ENCODE data around the gene DZIP3. TPM values are rescaled to one million over a fixed set of nuclear protein-coding genes. Genes with fewer than 3 reads are reported as not detected.
"Not testable (repeated sequence)": the region's sequence is repeated elsewhere in the genome, so short reads cannot be mapped to it uniquely, and the experiment has no call there.

Gene DZIP3
- total RNA-seq, 1 donor from 2014 or later, result 6.6 TPM

DNA sequence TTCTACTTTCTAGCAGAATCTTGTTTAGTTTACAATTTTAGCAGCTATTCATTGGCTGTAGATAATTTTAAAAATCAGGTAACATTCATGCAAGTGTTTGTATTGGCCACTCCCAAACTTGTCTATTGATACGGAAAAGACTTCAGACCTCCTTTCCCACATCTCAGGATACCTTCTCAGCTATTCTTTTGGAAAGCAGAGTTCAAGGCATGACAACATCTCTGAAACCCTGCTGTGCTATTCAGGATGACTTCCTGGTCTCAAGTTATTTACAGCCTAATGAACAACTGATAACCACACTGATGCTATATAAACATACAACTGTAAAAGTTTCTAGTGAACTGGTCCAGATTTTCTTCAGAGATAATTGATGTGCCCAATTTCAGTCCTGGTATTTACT, 55.8 kb downstream of the DZIP3 start:
- Histone ChIP-seq H3K27me3 (ENCODE audit: control insufficient read depth, insufficient read depth, low read length) (no peaks in the 10 kb centered on the region), H3K4me3 (ENCODE audit: low read depth, low read length) (no peak overlapping the region), H3K36me3 (ENCODE audit: control insufficient read depth, insufficient read depth, low read length) (no peaks in the 10 kb centered on the region)
- DNase-seq (ENCODE audit: low read depth), result no peak
- TF ChIP-seq, protein P1, sequence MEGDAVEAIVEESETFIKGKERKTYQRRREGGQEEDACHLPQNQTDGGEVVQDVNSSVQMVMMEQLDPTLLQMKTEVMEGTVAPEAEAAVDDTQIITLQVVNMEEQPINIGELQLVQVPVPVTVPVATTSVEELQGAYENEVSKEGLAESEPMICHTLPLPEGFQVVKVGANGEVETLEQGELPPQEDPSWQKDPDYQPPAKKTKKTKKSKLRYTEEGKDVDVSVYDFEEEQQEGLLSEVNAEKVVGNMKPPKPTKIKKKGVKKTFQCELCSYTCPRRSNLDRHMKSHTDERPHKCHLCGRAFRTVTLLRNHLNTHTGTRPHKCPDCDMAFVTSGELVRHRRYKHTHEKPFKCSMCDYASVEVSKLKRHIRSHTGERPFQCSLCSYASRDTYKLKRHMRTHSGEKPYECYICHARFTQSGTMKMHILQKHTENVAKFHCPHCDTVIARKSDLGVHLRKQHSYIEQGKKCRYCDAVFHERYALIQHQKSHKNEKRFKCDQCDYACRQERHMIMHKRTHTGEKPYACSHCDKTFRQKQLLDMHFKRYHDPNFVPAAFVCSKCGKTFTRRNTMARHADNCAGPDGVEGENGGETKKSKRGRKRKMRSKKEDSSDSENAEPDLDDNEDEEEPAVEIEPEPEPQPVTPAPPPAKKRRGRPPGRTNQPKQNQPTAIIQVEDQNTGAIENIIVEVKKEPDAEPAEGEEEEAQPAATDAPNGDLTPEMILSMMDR (IDR thresholded peaks at IDR 0.05; ENCODE audit: insufficient read depth, low read length, poor library complexity, severe bottlenecking), result no peak

DNA sequence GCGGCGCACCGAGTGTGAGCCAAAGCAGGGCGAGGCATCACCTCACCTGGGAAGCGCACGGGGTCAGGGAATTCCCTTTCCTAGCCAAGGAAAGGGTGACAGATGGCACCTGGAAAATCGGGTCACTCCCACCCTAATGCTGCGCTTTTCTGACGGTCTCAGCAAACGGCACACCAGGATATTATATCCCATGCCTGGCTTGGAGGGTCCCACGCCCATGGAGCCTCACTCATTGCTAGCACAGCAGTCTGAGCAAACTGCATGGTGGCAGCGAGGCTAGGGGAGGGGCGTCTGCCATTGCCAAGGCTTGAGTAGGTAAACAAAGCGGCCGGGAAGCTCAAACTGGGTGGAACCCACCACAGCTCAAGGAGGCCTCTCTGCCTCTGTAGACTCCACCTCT, 66.1 kb downstream of the DZIP3 start:
- not testable (repeated sequence) for H3K27me3 ChIP-seq (ENCODE audit: control insufficient read depth, insufficient read depth, low read length); H3K4me3 ChIP-seq (ENCODE audit: low read depth, low read length); DNase-seq (ENCODE audit: low read depth); H3K36me3 ChIP-seq (ENCODE audit: control insufficient read depth, insufficient read depth, low read length)

- Histone ChIP-seq H3K4me3 (ENCODE audit: low read depth, low read length) (no peak overlapping the region), H3K27me3 (ENCODE audit: control insufficient read depth, insufficient read depth, low read length) (no peaks in the 10 kb centered on the region), H3K36me3 (ENCODE audit: control insufficient read depth, insufficient read depth, low read length) (no peaks in the 10 kb centered on the region)
- TF ChIP-seq, protein P1 (IDR thresholded peaks at IDR 0.05; ENCODE audit: insufficient read depth, low read length, poor library complexity, severe bottlenecking), result no peak
- DNase-seq (ENCODE audit: low read depth), result no peak
These were observed 72.2 kb downstream of the DZIP3 start for GRCh38 chr3:108661699-108662098.

DNA sequence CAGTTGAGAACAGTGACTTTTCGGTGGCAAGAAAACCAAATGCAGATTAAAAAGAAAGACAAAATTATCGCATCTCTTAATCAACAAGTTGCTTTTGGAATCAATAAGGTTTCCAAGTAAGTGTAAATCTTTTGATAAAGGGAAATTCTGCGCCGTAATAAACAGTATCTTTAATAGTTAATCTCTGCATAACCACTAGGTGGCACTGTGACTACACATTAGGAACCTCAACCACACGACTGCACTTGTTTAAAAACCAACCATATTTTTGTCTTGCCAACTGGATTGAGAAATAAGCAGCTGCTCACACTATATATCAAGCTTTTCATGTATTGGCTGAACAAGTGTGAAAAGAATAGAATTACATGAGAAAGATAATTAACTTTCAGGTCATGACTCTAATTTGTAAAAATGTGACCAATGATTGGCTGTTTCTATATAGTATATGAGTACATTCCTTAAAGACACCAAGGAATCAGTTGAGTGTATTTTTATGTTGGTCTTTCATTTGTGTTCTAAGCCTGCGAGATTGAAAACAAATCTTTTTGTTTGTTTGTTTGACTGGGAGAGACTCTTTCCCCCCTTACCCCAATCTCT, 72.7 kb downstream of the DZIP3 start:
- no peak overlapping the region for H3K4me3 ChIP-seq (ENCODE audit: low read depth, low read length)
- DNase-seq (ENCODE audit: low read depth), result peak; percentile 41

GRCh38 chr3:108664266-108664665, 74.7 kb downstream of the DZIP3 start:
- no peak overlapping the region for H3K4me3 ChIP-seq (ENCODE audit: low read depth, low read length)
- H3K27me3 ChIP-seq (ENCODE audit: control insufficient read depth, insufficient read depth, low read length), result no peaks in the 10 kb centered on the region
- TF ChIP-seq, protein P1 (IDR thresholded peaks at IDR 0.05; ENCODE audit: insufficient read depth, low read length, poor library complexity, severe bottlenecking), result no peak
- no peaks in the 10 kb centered on the region for H3K36me3 ChIP-seq (ENCODE audit: control insufficient read depth, insufficient read depth, low read length)
- DNase-seq (ENCODE audit: low read depth), result no peak

More for the DNA sequence above, 72.7 kb downstream of the DZIP3 start:
- Histone ChIP-seq H3K27me3 (ENCODE audit: control insufficient read depth, insufficient read depth, low read length) (no peaks in the 10 kb centered on the region), H3K36me3 (ENCODE audit: control insufficient read depth, insufficient read depth, low read length) (no peaks in the 10 kb centered on the region)
- TF ChIP-seq, protein P1 (IDR thresholded peaks at IDR 0.05; ENCODE audit: insufficient read depth, low read length, poor library complexity, severe bottlenecking), result peak; percentile 55

GRCh38 chr3:108667312-108667711, 77.8 kb downstream of the DZIP3 start:
- TF ChIP-seq, protein P1 (IDR thresholded peaks at IDR 0.05; ENCODE audit: insufficient read depth, low read length, poor library complexity, severe bottlenecking), result no peak
- Histone ChIP-seq H3K27me3 (ENCODE audit: control insufficient read depth, insufficient read depth, low read length) (no peaks in the 10 kb centered on the region), H3K4me3 (ENCODE audit: low read depth, low read length) (no peak overlapping the region), H3K36me3 (ENCODE audit: control insufficient read depth, insufficient read depth, low read length) (no peaks in the 10 kb centered on the region)
- no peak for DNase-seq (ENCODE audit: low read depth)
